ENCODE data around the gene B4GALNT4.

B4GALNT4 gene

DNA sequence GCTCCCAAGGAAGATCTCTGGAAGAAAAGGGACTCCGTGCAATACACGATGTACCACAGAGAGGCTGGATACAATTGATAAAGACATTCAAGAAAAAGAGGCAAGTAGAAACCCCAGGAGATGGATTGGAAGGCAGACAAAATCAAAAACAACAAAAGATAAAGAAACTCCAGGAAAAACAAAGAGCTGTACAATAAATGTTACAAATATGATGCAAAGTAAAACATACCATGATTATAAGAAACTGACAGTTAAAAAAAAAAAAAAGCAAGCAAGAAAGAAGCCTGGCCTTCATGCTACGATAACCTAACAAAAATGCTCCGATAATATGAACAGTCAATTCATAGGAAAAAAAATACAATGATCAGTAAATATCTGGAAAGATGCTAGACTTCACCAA is 56.0 kb downstream of the B4GALNT4 start:
- DNase-seq: no peak

DNA sequence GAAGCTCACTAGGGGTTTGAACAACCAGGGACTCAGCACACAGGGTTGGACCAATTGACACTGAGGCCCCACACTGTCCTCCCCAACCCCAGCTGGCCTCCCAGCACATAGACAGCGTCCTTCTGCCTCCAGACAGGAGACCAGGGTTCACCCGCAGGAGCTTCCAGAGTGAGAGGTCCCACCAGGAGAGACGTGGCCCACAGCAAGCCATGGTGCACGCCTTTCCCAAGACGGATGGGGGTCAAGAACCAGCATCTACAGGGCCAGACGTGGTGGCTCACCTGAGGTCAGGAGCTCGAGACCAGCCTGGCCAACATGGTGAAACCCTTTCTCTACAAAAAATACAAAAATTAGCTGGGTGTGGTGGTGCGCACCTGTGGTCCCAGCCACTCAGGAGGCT is 57.6 kb downstream of the B4GALNT4 start:
- no peak for DNase-seq

DNA sequence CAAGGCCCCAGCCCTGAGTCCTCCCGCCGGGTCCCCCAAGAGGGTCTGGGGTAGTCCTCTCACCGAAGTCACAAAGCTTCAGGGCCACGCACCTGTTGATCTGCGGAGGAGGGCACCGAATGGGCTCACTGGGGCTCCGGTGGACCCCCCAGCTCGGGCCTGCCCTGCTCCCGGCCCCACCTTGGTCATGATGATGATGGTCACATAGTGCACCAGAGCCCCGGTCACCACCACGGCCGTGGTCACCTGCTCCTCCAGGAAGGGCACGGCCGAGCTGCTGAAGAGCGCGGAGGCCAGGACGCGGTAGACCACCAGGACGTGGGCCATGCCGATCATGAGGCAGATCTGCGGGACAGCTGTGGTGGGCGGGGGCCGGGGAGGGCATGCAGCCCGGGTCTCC is 59.0 kb downstream of the B4GALNT4 start:
- no peak for DNase-seq

- no peak for DNase-seq
These were observed 60.1 kb downstream of the B4GALNT4 start for GRCh38 chr11:429391-429790.

- no peak for DNase-seq
These were observed 60.7 kb downstream of the B4GALNT4 start for GRCh38 chr11:429931-430456.

Measured in 8988T (cell line).